ENCODE measurements around the gene LCAT.
A peak's percentile ranks its signal among the peaks of the same experiment; 100 is the strongest.
"Not testable (repeated sequence)": the region's sequence is repeated elsewhere in the genome, so short reads cannot be mapped to it uniquely, and the experiment has no call there.

The LCAT gene

DNA sequence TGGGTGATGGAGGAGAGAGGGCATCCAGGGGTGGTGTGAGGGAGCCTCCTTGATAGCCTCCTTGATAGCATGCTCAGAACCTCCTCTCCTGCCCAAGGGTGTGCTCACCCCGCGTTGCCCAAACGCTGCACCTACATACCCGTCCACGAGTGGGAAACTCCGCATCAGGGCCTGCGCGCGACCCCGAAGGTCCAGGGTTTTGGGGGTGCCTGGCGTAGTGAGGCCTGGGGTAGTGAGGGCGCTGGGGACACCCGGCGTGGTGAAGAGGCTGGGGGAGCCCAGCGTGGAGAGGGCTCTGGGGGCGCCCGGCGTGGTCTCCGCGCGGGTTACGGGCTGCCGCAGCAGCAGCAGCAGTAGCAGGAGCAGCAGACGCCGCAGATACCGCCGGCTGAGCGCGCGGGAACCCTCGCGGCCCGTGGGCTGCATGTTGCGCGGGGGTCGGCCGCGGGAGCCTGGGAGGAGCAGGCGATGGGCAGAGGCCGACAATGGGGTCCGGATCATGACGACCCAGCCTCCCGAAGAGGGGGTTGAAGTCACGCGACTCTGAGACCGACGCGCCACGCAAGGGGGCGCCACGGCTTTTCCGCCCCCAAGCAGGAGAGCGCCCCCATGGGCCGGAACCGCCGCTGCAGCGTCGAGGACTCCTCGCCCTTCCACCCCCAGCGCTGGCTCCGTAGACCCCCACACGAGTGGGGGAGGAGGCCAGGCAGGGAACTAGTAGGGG, 36.2 kb upstream of the LCAT start, which contains the start of gene DPEP3:
DPEP3 (minus strand) TSS at position 545 of the 724 bp plus-strand sequence; CDS start at position 426, 119 bp downstream.
- 91% methylated on average over 62 of the region's 62 CpGs for WGBS
- Histone ChIP-seq H3K27ac (ENCODE audit: low read depth, low read length) (no peak within 1 kb of the TSS), H3K9me3 (ENCODE audit: insufficient read depth, low read depth, low read length) (no peaks in the 10 kb centered on the region), H3K9ac (ENCODE audit: low read depth, low read length) (no peak within 1 kb of the TSS), H3K36me3 (ENCODE audit: insufficient read depth, low read length) (no peaks in the 10 kb centered on the region), H3K4me1 (ENCODE audit: insufficient read depth, low read length) (no peaks in the 10 kb centered on the region), H3K4me3 (ENCODE audit: low read length) (no peak within 1 kb of the TSS), H3K27me3 (ENCODE audit: insufficient read depth, low read length) (no peaks in the 10 kb centered on the region)

DNA sequence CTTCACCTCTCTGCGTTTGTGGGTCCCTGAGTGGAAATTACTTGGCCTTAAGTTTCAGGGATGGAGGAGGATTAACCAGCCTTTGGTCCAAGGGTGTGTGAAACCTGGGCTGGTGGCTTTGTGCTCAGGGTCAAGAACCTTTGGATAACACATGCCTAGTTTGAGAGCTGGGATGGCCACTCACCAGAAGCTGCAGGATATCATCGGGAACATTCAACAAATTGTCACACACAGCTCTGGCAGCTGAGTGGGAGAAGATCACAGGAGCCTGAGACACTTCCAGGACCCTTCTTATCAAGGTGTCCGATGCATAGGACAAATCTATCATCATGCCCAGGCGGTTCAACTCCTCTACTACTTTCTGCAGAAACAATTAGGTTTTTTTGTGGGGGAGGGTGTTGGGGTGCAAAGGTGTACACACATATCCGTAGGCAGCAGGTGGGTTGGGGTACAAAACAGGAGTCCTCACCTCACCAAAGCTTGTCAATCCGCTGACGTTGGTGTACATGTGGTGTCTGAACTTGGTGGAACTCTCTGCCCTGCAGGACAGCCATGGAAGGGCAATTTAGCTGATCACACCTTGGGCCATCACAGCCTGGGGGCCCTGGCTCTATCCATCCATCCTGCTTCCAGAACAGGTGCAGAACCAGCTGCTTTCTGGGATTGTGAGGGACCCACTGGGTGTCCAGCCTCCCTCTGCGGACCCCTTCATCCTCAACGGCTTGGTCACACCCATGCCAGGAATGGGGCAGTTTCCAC, 33.7 kb upstream of the LCAT start:
- no peak overlapping the region for H3K27ac ChIP-seq (ENCODE audit: low read depth, low read length)
- no peaks in the 10 kb centered on the region for H3K4me1 ChIP-seq (ENCODE audit: insufficient read depth, low read length)
- H3K4me3 ChIP-seq (ENCODE audit: low read length), result no peak overlapping the region
- 86% methylated on average over 8 of the region's 9 CpGs for WGBS
- no peaks in the 10 kb centered on the region for H3K27me3 ChIP-seq (ENCODE audit: insufficient read depth, low read length)
- no peaks in the 10 kb centered on the region for H3K36me3 ChIP-seq (ENCODE audit: insufficient read depth, low read length)
- H3K9ac ChIP-seq (ENCODE audit: low read depth, low read length), result no peak overlapping the region
- no peaks in the 10 kb centered on the region for H3K9me3 ChIP-seq (ENCODE audit: insufficient read depth, low read depth, low read length)

- WGBS, result 80% methylated on average over 5 of the region's 5 CpGs
- Histone ChIP-seq H3K27ac (ENCODE audit: low read depth, low read length) (no peak overlapping the region), H3K4me1 (ENCODE audit: insufficient read depth, low read length) (no peaks in the 10 kb centered on the region), H3K4me3 (ENCODE audit: low read length) (no peak overlapping the region), H3K36me3 (ENCODE audit: insufficient read depth, low read length) (no peaks in the 10 kb centered on the region), H3K9ac (ENCODE audit: low read depth, low read length) (no peak overlapping the region), H3K9me3 (ENCODE audit: insufficient read depth, low read depth, low read length) (no peaks in the 10 kb centered on the region), H3K27me3 (ENCODE audit: insufficient read depth, low read length) (no peaks in the 10 kb centered on the region)
Observed at GRCh38 chr16:67977005-67977404, 33.1 kb upstream of the LCAT start.

DNA sequence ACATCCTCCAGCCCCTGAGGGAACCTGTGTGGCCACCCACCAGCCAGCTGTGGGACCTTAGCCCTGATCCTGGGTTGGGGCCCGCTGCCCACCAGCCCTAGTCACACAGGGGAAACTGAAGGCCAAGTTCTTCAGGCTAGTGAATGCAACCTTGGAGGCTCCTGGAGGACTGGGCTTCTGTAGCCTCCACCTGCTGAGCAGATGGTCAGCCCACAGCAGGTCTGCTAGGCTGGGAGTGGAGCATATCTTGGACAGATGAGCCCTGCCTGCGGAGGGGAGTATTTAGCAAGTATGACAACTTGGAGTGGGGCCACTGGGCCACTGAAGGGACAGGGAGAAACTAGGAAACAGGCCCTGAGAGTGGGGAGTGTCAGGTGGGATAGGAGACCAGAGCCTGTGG, 32.3 kb upstream of the LCAT start:
- no peaks in the 10 kb centered on the region for H3K9me3 ChIP-seq (ENCODE audit: insufficient read depth, low read depth, low read length)
- 89% methylated on average over 2 of the region's 2 CpGs for WGBS
- H3K9ac ChIP-seq (ENCODE audit: low read depth, low read length), result no peak overlapping the region

GRCh38 chr16:67975321-67976105, 31.6 kb upstream of the LCAT start:
- Histone ChIP-seq H3K4me3 (ENCODE audit: low read length) (no peak overlapping the region), H3K4me1 (ENCODE audit: insufficient read depth, low read length) (no peaks in the 10 kb centered on the region), H3K9ac (ENCODE audit: low read depth, low read length) (no peak overlapping the region), H3K27me3 (ENCODE audit: insufficient read depth, low read length) (no peaks in the 10 kb centered on the region), H3K27ac (ENCODE audit: low read depth, low read length) (no peak overlapping the region), H3K9me3 (ENCODE audit: insufficient read depth, low read depth, low read length) (no peaks in the 10 kb centered on the region), H3K36me3 (ENCODE audit: insufficient read depth, low read length) (no peaks in the 10 kb centered on the region)
- WGBS, result 89% methylated on average over 14 of the region's 14 CpGs

More for the DNA sequence above, 32.3 kb upstream of the LCAT start:
- Histone ChIP-seq H3K36me3 (ENCODE audit: insufficient read depth, low read length) (no peaks in the 10 kb centered on the region), H3K27me3 (ENCODE audit: insufficient read depth, low read length) (no peaks in the 10 kb centered on the region), H3K4me1 (ENCODE audit: insufficient read depth, low read length) (no peaks in the 10 kb centered on the region), H3K4me3 (ENCODE audit: low read length) (no peak overlapping the region), H3K27ac (ENCODE audit: low read depth, low read length) (no peak overlapping the region)

DNA sequence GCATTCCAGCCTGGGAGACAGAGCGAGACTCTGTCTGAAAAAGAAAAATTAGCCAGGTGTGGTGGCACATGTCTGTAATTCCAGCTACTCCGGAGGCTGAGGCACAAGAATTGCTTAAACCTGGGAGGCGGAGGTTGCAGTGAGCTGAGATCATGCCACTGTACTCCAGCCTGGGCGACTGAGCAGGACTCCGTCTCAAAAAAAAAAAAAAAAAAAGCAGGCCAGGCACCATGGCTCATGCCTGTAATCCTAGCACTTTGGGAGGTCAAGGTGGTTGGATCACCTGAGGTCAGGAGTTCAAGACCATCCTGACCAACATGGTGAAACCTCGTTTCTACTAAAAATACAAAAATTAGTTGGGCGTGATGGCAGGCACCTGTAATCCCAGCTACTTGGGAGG, 28.4 kb upstream of the LCAT start:
- WGBS, result 92% methylated on average over 7 of the region's 7 CpGs
- H3K4me1 ChIP-seq (ENCODE audit: insufficient read depth, low read length); H3K9me3 ChIP-seq (ENCODE audit: insufficient read depth, low read depth, low read length); H3K9ac ChIP-seq (ENCODE audit: low read depth, low read length); H3K36me3 ChIP-seq (ENCODE audit: insufficient read depth, low read length); H3K27ac ChIP-seq (ENCODE audit: low read depth, low read length); H3K4me3 ChIP-seq (ENCODE audit: low read length); H3K27me3 ChIP-seq (ENCODE audit: insufficient read depth, low read length): not testable (repeated sequence)

DNA sequence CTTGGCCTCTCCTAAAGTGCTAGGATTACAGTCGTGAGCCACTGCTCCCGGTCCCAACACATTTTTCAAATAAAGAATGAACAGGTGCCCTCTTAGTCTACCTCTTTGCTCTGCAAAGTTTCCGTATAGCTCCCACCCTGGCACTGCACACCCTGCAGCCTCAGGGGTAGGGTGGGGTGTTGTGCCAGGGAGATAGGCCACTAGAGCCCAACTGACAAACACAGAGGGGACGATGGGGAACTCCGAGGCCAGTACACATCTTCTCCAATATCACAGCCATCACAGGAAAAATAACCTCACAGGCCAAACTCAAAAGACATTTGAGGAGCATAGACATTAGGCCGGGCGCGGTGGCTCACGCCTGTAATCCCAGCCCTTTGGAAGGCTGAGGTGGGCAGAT, 27.2 kb upstream of the LCAT start:
- H3K9ac ChIP-seq (ENCODE audit: low read depth, low read length), result no peak overlapping the region
- no peak overlapping the region for H3K27ac ChIP-seq (ENCODE audit: low read depth, low read length)
- 94% methylated on average over 8 of the region's 9 CpGs for WGBS

DNA sequence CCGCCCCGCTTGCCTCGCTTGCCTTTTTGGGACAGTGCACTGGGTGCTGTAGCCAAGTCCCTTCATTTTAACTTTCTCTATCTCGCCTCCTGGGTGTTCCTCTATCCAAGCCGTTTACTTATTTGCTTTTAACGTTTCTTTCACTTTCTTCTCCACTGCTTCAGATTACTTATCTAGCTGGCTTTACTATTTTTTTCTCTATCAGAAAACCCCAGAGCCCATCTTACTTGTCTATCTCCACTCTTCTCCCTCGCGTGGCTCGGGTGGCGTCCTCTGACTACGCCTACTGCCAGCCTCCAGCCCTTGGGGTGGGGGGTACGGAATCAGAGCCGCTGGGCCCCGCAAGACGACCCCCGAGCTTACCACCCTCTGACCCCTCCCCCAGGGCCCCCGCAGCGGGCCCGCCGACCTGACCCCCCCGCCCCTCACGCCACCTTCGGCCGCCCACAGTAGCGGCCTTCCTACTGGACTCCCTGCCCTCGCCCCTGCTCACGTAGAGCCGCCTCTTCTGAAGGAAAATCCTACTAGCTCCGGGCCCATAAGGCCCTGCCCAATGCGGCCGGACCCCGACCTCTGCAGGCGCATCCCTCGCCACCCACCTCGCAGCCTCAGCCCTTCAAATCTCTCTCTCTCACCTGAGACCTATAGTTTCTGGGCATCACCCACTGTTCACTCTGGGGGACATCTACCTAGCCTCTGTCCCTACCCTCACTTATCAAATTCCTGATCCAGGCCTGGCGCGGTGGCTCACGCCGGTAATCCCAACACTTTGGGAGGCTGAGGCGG, 25.5 kb upstream of the LCAT start:
- peaks cover 20% of the 10 kb centered on the region; the same call in 1 of the 2 replicates for H3K4me1 ChIP-seq (ENCODE audit: insufficient read depth, low read length)
- H3K4me3 ChIP-seq (ENCODE audit: low read length), result peak overlapping the region; percentile 70
- no peak overlapping the region for H3K27ac ChIP-seq (ENCODE audit: low read depth, low read length)
- H3K36me3 ChIP-seq (ENCODE audit: insufficient read depth, low read length), result no peaks in the 10 kb centered on the region
- H3K9me3 ChIP-seq (ENCODE audit: insufficient read depth, low read depth, low read length), result no peaks in the 10 kb centered on the region
- 56% methylated on average over 39 of the region's 40 CpGs for WGBS
- H3K9ac ChIP-seq (ENCODE audit: low read depth, low read length), result no peak overlapping the region
- H3K27me3 ChIP-seq (ENCODE audit: insufficient read depth, low read length), result no peaks in the 10 kb centered on the region

More for the DNA sequence above, 27.2 kb upstream of the LCAT start:
- Histone ChIP-seq H3K4me1 (ENCODE audit: insufficient read depth, low read length) (peaks cover 12% of the 10 kb centered on the region; the same call in 1 of the 2 replicates), H3K9me3 (ENCODE audit: insufficient read depth, low read depth, low read length) (no peaks in the 10 kb centered on the region), H3K4me3 (ENCODE audit: low read length) (no peak overlapping the region), H3K27me3 (ENCODE audit: insufficient read depth, low read length) (no peaks in the 10 kb centered on the region), H3K36me3 (ENCODE audit: insufficient read depth, low read length) (no peaks in the 10 kb centered on the region)

GRCh38 chr16:67968400-67969253, 24.7 kb upstream of the LCAT start, which contains the start of gene SLC12A4:
SLC12A4 (minus strand) TSS chr16:67968637; CDS start chr16:67968553, 84 bp downstream.
- H3K9me3 ChIP-seq (ENCODE audit: insufficient read depth, low read depth, low read length), result no peaks in the 10 kb centered on the region
- H3K4me3 ChIP-seq (ENCODE audit: low read length), result peak within 1 kb of the TSS; percentile 70
- H3K27me3 ChIP-seq (ENCODE audit: insufficient read depth, low read length), result no peaks in the 10 kb centered on the region
- peak within 1 kb of the TSS; percentile 71; the same call in 1 of the 2 replicates for H3K27ac ChIP-seq (ENCODE audit: low read depth, low read length)
- no peaks in the 10 kb centered on the region for H3K36me3 ChIP-seq (ENCODE audit: insufficient read depth, low read length)
- H3K4me1 ChIP-seq (ENCODE audit: insufficient read depth, low read length), result peaks cover 20% of the 10 kb centered on the region; the same call in 1 of the 2 replicates
- peak within 1 kb of the TSS; percentile 76 for H3K9ac ChIP-seq (ENCODE audit: low read depth, low read length)
- WGBS, result 13% methylated on average over 78 of the region's 78 CpGs
